Activated B cell treated with CpG ODN at 0.5 μM for 24 hours (primary cell): Measurements from ENCODE around the gene DKK3. TPM values are rescaled to one million over a fixed set of nuclear protein-coding genes. Genes with fewer than 3 reads are reported as not detected.

ENCODE experiments used
- ATAC-seq: fragments of 200-7000 bp; cut with Tn5 transposase; one replicate; pipeline ENCODE4 v1.10.0; 2021; ENCODE audit warnings: low read depth, mild to moderate bottlenecking, moderate library complexity
- CTCF ChIA-PET: fragments of 350-600 bp; sonication (Branson Sonifier 250); formaldehyde crosslinking; loops from one replicate; lab custom pipeline; 2021; ENCODE audit warnings: antibody characterized with exemption; lab: Charles Lee
- POLR2A ChIA-PET: fragments of 350-600 bp; sonication (Branson Sonifier 250); formaldehyde crosslinking; loops from one replicate; lab custom pipeline; 2021; ENCODE audit warnings: antibody characterized with exemption; lab: Charles Lee
- DNase-seq: peaks from one replicate; pipeline ENCODE4 v3.0.0; 2022
- H3K27ac Mint-ChIP-seq: one replicate; pipeline ENCODE4 v1.8.0; 2020; ENCODE audit warnings: mixed read lengths
- H3K27me3 Mint-ChIP-seq: one replicate; pipeline ENCODE4 v1.8.0; 2021; ENCODE audit warnings: mixed read lengths
- H3K36me3 Mint-ChIP-seq: one replicate; pipeline ENCODE4 v1.8.0; 2021; ENCODE audit warnings: low read depth, mixed read lengths
- H3K4me1 Mint-ChIP-seq: one replicate; pipeline ENCODE4 v1.8.0; 2021; ENCODE audit warnings: mixed read lengths
- H3K4me3 Mint-ChIP-seq: one replicate; pipeline ENCODE4 v1.8.0; 2020; ENCODE audit warnings: mild to moderate bottlenecking, mixed read lengths
- H3K9me3 Mint-ChIP-seq: one replicate; pipeline ENCODE4 v1.8.0; 2020; ENCODE audit warnings: mixed read lengths
- intact Hi-C: fragments of 100-400 bp; cut with micrococcal nuclease; formaldehyde crosslinking; loops from one replicate; pipeline ENCODE4 v1.15.1; 2024
- total RNA-seq: library from RNA; stranded (reverse); gene quantifications from 2 replicates; pipeline ENCODE4 v1.2.3, GENCODE V29; 2022
- TF ChIP-seq, protein P1 (sequence below): fragments of 200-600 bp; IDR thresholded peaks from one replicate; pipeline ENCODE4 v1.8.0; 2022; ENCODE audit warnings: antibody characterized with exemption, mild to moderate bottlenecking

DKK3 gene
- total RNA-seq, 1 donor from 2014 or later, result not detected

DNA sequence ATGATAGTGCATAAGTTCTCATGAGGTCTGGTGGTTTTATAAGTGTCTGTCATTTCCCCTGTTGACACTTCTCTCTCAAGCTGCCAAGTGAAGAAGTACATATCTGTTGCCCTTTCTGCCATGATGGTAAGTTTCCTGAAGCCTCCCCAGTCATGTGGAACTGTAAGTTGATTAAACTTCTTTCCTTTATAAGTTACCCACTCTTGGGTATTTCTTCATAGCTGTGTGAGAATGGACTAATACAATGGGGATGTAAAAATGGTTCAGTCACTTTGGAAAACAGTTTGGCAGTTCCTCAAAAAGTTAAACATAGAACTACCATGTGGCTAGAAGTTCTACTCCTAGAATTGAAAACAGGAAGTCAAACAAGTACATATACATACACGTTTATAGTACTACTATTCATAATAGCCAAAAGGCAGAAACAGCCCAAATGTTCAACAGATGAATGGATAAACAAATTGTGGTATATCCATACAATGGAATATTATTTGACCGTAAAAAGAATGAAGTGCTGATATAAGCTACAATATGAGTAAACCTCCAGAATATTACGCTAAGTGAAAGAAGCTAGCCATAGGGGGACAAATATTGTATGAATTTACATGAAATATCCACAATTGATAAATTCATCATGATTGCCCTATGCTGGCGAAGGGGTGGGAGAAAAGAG lies 16.0 kb upstream of the DKK3 start:
- TF ChIP-seq, protein P1, sequence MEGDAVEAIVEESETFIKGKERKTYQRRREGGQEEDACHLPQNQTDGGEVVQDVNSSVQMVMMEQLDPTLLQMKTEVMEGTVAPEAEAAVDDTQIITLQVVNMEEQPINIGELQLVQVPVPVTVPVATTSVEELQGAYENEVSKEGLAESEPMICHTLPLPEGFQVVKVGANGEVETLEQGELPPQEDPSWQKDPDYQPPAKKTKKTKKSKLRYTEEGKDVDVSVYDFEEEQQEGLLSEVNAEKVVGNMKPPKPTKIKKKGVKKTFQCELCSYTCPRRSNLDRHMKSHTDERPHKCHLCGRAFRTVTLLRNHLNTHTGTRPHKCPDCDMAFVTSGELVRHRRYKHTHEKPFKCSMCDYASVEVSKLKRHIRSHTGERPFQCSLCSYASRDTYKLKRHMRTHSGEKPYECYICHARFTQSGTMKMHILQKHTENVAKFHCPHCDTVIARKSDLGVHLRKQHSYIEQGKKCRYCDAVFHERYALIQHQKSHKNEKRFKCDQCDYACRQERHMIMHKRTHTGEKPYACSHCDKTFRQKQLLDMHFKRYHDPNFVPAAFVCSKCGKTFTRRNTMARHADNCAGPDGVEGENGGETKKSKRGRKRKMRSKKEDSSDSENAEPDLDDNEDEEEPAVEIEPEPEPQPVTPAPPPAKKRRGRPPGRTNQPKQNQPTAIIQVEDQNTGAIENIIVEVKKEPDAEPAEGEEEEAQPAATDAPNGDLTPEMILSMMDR, result no peak
- POLR2A ChIA-PET, result no interaction called here
- Mint-ChIP-seq H3K9me3 (peaks cover 12% of the 10 kb centered on the region), H3K4me3 (no peak overlapping the region), H3K27ac (no peak overlapping the region), H3K36me3 (no peaks in the 10 kb centered on the region), H3K27me3 (peaks cover 27% of the 10 kb centered on the region), H3K4me1 (no peaks in the 10 kb centered on the region)
- ATAC-seq (no peak), DNase-seq (no peak)
- CTCF ChIA-PET, result no interaction called here
- intact Hi-C loops, result no loop called here

DNA sequence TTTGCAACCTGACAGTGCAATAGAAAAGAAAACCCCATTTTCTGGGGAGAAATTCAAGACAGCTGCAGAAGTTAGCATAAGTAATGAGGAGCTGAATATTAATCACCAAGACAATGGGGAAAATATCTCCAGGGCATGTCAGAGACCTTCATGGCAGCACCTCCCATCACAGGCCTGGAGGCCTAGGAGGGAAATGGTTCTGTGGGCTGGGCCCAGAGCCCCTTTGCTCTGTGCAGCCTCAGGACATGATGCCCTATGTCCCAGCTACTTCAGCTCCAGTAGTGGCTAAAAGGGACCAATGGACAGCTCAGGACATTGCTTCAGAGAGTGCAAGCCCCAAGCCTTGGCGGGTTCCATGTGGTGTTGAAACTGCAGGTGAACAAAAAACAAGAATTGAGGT lies 14.6 kb upstream of the DKK3 start:
- H3K4me1 Mint-ChIP-seq, result no peaks in the 10 kb centered on the region
- no peak overlapping the region for H3K4me3 Mint-ChIP-seq
- no peaks in the 10 kb centered on the region for H3K36me3 Mint-ChIP-seq
- intact Hi-C loops, result no loop called here
- H3K27ac Mint-ChIP-seq, result no peak overlapping the region
- ATAC-seq (no peak), DNase-seq (no peak)
- H3K9me3 Mint-ChIP-seq, result peaks cover 12% of the 10 kb centered on the region
- TF ChIP-seq, protein P1, result no peak
- POLR2A ChIA-PET, result no interaction called here
- H3K27me3 Mint-ChIP-seq, result peaks cover 22% of the 10 kb centered on the region
- CTCF ChIA-PET, result no interaction called here

DNA sequence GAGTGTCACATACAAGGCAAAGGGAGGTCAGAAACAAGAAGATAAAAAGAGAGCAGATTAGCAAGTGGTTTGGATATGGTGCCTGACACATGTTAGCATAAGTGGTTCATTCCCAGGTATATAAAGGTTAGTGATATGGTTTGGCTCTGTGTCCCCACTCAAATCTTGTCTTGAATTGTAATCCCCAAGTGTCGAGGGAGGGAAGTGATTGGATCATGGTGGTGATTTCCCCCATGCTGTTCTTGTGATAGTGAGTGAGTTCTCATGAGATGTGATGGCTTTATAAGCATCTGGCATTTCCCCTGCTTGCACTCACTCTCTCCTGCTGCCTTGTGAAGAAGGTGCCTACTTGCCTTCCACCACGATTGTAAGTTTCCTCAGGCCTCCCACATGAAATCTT lies 12.1 kb upstream of the DKK3 start:
- intact Hi-C loops, result no loop called here
- Mint-ChIP-seq H3K4me1 (no peaks in the 10 kb centered on the region), H3K9me3 (peaks cover 12% of the 10 kb centered on the region), H3K4me3 (no peak overlapping the region), H3K27me3 (peaks cover 31% of the 10 kb centered on the region), H3K36me3 (no peaks in the 10 kb centered on the region), H3K27ac (no peak overlapping the region)
- ChIA-PET CTCF (no interaction called here), POLR2A (no interaction called here)
- TF ChIP-seq, protein P1, result no peak
- ATAC-seq (no peak), DNase-seq (no peak)

DNA sequence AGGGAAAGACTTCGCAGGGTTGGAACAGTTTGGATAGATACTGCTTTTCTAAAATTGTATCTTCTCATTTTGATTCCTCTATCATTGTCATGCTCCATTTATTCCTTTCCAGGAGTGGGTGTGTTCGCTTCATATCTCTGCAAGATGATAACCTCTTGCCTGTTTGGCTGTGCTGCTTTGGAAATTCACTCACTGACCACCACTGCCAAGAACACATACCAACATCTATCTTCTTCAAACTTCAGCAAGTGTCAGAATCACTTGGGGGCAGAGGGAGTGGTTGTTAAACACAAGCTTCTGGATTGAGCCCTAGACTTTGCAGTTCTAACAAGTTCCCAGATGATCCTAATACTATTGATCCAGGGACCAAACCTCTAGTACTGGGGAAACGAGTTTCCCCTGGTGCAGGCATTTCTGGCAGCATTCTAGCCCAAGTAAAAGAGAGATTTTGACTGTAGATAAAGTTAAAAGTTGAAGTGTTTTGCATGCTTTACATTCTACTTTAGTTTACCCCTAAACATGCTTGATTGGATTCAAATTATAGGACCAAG lies 11.5 kb upstream of the DKK3 start:
- CTCF ChIA-PET, result no interaction called here
- Mint-ChIP-seq H3K27me3 (peaks cover 35% of the 10 kb centered on the region), H3K4me1 (no peaks in the 10 kb centered on the region), H3K4me3 (no peak overlapping the region), H3K27ac (no peak overlapping the region), H3K36me3 (no peaks in the 10 kb centered on the region), H3K9me3 (peaks cover 12% of the 10 kb centered on the region)
- DNase-seq, result no peak
- intact Hi-C loops, result no loop called here
- TF ChIP-seq, protein P1, result no peak
- no peak for ATAC-seq
- POLR2A ChIA-PET, result no interaction called here

DNA sequence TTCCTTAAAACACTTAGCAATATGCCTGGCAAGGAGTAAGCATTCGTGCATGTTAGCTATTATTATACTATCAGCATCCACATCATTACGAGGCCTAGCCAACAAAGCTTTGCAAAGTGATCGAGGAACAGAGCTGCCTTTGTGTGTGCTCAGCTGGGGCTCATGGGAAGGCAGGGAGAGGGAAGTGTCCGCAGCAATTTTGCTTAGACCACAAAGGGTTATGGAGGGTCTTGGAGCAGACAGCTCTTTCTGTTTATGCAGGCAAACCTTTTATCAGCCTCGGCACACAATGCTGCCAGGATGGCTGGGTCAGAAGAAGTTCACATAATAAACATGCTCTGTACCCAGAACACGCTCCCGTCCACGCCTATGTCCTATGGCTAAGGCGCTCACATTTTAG lies 10.9 kb upstream of the DKK3 start:
- no peak for ATAC-seq
- H3K4me1 Mint-ChIP-seq, result no peaks in the 10 kb centered on the region
- intact Hi-C loops, result no loop called here
- DNase-seq, result no peak
- H3K27ac Mint-ChIP-seq, result no peak overlapping the region
- peaks cover 39% of the 10 kb centered on the region for H3K27me3 Mint-ChIP-seq
- H3K36me3 Mint-ChIP-seq, result no peaks in the 10 kb centered on the region
- no peak overlapping the region for H3K4me3 Mint-ChIP-seq
- POLR2A ChIA-PET, result no interaction called here
- peaks cover 8% of the 10 kb centered on the region for H3K9me3 Mint-ChIP-seq
- TF ChIP-seq, protein P1, result no peak
- CTCF ChIA-PET, result no interaction called here
